Measurements from ENCODE around the gene NMUR2.

The NMUR2 gene, protein sequence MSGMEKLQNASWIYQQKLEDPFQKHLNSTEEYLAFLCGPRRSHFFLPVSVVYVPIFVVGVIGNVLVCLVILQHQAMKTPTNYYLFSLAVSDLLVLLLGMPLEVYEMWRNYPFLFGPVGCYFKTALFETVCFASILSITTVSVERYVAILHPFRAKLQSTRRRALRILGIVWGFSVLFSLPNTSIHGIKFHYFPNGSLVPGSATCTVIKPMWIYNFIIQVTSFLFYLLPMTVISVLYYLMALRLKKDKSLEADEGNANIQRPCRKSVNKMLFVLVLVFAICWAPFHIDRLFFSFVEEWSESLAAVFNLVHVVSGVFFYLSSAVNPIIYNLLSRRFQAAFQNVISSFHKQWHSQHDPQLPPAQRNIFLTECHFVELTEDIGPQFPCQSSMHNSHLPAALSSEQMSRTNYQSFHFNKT

DNA sequence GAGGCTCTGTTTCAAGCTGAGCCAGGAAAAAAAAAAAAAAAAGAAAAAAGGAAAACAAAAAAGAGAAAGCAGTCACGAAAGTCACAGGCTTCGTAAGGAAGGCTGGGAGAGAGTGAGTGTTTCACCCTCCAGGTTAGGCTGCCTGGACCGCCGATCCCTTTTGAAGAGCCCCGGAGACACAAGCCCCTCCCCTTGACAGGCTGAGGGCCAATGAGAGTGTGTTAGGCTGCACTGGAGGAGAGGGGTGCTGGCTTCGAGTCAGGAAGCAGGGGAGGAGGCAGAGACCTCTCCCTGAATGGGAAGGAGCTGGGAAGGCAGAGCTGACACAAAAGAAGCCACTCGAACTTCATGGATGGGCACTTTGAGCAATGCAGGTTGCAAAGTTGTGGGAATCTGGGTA, at the start of gene NMUR2:
Gene NMUR2 (minus strand): TSS at position 135 of the 400 bp plus-strand sequence. CDS start 166 bp downstream, outside the sequence.
- DNase-seq (ENCODE audit: low spot score), result no peak

DNA sequence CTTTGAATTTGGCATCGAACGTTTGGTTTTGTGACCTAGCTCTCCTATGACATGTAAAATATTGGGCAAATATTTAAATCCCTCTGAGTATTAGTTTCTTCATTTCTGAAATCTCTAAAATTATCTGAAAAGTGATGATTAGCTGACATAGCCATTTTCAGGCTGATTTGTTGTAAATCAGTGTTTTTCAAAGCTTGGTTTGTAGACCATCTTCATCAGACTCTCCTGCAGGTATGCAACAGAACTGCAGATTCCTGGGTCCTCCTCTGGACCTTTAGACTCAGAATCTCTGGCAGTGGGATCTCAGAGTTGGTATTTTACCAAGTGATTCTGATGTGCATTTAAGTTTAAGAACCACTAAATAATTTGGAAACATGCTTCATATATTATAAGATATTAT, 38.9 kb upstream of the NMUR2 start:
- no peak for DNase-seq (ENCODE audit: low spot score)

DNA sequence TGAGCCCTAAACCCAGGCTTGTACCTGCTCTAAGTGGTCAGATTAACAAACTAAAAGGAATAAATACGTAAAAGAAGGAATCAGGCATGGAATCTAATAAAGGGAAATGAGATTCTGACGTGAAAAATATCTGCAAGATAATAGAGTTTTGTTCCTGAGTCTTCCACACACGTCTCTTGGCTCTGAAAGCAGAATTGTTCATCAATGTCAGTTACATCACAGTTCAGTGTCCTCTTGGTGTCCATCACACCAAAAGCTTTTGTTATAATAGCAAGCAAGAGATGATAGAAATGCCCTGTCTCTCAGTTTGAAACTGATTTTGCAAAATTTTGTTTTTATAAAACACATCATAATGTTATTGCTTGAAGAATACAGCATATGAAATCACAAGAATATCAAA, 34.7 kb upstream of the NMUR2 start:
- peak; percentile 72 for DNase-seq (ENCODE audit: low spot score)

DNA sequence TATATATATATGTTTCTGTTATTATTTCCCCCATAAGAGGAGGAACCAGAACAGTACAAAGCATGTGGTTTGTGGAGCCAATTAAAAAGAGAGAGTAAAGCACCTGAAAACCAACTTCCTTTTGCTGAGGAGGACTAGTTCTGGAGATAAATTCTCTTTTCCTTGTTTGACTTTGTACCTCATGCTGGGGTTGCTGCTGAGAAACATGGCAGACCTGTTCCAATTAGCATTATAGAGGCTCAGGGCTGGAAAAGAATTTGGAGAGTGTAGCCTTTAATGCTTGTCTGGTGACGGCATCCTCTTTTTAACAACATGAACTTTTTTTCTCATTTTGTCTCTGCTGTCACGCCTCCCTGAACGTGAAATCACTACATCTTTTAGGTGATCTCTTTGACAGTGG, 32.8 kb upstream of the NMUR2 start:
- DNase-seq (ENCODE audit: low spot score), result no peak

DNA sequence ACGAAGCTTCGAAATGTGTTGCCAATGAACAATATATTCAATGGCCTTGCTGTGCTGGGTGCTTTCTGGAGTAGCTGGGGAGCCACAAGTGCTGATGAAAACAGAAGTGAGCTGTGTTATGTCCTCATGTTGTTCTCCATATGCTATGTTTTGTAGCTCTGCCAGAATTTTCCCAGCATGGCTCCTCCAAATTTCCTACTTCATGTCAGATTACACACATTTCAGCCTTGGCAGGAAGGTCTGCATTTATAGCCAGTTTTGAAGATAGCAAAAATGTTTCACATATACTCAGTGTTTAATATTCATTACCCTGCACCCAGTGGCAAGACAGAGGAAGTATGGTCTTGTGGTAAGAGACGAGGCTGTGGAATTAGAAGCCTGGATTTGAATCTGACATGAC, 22.6 kb upstream of the NMUR2 start:
- DNase-seq (ENCODE audit: low spot score), result peak; percentile 13

DNA sequence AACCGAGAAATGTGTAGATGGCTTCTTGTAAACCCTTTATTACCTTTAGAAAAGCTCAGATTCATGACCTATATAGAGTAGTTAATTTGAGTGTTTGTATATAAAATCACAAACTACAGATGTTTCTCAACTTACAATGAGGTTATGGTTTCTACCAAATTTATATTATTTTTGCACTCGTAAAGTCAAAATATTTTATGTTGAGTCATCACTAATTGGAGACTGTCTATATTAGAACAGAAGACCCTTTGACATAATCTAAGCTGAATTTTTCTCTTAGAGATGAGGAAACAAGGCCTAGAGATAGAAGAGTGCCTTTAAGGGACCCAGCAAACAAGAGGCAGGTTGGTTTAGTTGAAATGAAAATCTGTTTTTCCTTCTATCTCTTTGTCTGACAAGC, 20.0 kb upstream of the NMUR2 start:
- no peak for DNase-seq (ENCODE audit: low spot score)

DNA sequence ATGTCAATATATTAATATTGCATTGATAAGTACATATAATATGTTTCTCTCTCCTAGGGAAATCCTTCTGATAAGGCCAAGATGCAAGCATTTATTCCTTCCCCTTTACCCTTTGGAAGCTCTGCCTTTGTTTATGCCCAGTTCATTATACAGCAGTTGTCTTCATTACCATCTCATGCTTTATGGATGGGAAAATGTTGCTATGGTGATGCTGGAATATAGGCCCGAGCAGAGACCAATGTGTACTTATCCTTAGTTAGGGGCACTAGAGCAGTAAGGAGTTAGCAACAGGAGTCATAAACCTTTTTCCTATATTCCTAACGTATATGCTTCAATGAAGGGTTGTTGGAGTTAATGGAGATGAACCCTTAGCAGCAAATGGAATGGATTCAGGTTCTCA, 19.4 kb upstream of the NMUR2 start:
- DNase-seq (ENCODE audit: low spot score), result no peak

DNA sequence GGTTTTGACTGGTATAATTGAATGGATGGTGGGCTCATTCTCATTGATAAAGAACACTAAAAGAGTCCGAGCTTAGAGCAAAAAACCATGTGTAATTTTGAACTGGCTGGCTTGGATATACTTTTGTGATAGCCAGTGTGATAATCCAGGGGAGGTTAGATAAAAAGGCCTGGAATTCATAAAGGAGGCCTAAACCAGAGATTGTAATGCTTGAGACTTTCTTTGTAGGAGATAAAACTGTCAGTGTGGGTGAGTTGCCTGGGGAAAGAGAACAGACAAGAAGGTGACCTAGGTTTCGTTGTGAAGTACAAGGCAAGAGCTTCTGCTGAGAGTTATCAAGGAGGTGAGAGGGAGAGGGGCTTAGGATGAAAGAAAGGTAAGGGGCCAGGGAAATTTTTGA, 17.0 kb upstream of the NMUR2 start:
- DNase-seq (ENCODE audit: low spot score), result no peak

DNA sequence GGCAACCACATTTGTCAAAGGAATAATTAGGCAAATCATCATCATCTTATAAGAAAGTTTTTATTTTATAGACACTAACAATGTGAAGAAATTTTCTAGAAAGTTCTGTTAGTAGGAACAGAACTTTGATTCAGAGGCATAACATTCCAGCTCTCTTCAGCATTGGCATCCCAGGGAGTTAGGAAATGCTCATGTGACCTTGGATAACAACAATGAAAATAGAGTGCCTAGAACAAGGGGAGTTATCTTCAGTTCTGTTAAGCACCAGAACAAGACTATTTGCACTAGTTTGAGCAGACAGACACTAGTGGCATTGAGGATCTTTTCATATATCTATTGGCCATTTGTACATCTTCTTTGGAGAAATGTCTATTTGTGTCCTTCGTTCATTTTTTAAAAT, 7.0 kb upstream of the NMUR2 start:
- no peak for DNase-seq (ENCODE audit: low spot score)

DNA sequence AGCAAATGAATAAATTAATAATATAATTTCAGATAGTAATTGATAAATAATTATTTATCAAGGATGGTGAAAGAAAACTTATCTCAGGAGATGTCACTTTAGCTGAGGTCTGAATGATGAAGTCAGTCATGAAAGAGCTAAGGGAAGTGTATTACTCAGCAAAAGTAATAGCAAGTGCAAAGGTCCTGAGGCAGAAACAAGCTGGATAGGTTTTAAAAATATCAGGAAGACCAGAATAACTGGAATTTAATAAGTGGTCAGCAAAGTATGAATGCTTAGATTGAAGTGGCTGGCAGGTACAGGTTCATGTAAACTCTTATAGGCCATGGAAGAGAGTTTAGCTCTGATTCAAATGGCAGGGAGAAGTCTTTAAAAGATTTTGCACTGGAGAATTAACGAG, 1.0 kb upstream of the NMUR2 start:
- no peak for DNase-seq (ENCODE audit: low spot score)

DNA sequence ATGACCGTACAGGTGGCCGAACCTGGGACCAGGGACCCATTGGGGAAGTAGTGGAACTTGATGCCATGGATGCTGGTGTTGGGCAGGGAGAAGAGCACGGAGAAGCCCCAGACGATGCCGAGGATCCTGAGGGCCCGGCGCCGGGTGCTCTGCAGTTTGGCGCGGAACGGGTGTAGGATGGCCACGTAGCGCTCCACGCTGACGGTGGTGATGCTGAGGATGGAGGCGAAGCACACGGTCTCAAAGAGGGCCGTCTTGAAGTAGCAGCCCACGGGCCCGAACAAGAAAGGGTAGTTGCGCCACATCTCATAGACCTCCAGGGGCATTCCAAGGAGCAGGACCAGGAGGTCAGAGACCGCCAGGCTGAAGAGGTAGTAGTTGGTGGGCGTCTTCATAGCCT, 585 bp downstream of the NMUR2 start:
- DNase-seq (ENCODE audit: low spot score), result no peak

DNA sequence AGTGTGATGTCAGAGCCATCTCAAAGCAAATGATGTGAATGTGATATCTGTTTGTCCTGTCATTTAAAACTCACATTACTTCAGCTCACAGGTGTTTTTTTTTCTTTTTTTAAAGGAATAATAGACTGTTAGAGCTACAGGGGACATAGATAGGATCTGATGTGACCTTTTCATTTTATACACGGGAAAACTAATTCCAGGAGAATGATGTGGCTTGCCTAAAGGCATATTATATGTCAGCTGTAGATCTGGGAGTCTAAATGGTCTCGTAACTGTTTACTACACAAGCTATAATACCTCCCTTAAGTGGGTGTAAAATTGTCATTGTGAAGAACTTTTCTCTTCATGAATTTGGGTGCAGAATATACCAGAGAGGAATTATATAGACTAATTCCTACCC, 2.0 kb downstream of the NMUR2 start:
- DNase-seq (ENCODE audit: low spot score), result no peak

DNA sequence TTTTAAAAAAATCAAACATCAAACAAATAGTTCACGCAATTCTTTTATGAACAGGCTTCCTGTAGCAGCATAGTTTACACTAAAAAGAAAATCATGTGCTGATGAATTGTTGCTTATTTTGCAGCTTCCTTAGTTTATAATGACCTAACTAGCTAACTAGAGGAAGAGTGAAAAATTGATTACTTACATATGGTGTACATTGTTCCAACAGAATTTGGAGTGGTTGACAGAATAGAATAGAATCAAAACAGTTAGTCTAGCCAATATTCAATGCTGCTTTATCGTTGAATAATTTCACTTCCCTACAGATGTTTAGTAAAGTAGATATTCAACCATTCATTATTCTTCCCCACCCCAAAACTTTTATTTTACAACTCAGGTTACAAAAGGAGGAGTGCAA, 4.2 kb downstream of the NMUR2 start:
- no peak for DNase-seq (ENCODE audit: low spot score)

DNA sequence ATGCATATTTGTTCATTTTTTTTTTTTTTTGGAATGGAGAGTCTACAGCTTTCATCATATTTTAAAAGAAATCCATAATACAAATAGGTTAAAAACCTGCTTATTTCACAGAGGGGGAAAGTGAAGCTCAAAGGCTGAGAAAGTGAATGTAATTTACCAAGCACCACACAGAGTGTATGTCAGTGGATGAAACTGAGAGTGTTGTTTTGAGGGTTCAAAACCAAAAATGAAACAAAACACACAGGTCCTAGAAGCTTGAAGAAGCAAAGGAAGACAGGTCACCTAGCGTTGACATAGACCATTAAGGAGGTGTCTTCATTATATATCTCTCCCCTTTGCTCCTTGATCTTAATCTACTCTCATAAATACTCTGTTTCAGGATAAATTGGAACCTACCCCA, 7.5 kb downstream of the NMUR2 start:
- no peak for DNase-seq (ENCODE audit: low spot score)

DNA sequence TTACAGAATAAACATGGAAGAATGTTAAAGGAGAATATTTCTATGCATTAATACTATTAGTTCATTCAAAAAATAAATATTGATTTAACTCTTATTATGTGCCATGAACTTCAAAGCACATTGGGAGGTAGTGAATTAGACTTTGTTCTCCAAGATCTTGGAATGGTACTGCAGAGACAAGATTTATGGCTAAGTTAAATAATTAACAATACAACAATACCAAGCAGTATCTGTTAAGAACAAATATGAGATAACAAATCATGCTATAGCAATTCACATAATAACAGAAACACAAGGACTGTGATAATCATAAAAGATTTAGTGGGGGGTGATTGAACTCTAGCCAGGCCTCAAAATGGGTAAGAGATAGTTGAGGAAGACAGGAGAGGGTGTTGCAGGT, 11.6 kb downstream of the NMUR2 start:
- DNase-seq (ENCODE audit: low spot score), result no peak

DNA sequence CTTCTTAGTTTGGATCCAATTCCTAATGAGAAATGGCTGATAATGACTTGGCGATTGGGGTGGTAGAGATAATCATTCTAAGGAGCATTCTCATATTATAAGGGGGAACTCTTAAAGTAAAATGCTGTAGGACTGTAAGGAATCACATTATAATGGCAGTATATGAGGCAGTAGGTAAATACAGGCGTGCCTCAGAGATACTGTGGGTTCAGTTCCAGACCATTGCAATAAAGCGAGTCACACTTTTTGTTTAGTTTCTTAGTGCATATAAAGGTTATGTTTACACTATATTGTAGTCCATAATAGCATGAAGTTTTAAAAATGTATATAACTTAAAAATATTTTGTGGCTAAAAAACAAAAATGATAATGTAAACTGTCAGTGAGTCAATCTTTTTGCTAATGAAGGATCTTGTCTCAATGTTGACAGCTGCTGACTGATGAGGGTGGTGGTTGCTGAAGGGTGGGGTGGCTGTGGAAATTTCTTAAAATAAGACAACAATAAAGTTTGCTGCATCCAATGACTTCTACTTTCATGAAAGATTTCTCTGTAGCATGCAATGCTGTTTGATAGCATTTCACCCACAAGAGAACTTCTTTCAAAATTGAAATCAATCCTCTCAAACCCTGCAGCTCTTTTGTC, 15.8 kb downstream of the NMUR2 start:
- DNase-seq (ENCODE audit: low spot score), result no peak

DNA sequence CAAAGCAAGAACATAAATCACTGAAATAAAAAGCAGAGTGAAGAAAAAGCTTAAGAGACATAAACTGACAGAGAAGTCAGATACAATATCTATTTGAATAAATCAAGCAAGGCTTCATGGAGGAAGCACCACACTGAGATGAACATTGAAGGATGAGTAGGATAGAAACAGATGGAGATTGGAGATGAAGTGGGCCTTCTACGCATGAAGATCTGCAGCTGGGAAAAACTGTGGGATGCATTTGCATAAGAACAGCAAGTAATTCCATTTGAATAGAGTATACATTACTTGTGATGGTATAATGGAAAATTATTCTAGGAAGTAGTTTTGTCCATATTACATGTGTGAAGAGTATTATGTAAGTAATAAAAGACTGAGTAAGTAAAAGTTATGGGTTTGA, 16.5 kb downstream of the NMUR2 start:
- DNase-seq (ENCODE audit: low spot score), result no peak

DNA sequence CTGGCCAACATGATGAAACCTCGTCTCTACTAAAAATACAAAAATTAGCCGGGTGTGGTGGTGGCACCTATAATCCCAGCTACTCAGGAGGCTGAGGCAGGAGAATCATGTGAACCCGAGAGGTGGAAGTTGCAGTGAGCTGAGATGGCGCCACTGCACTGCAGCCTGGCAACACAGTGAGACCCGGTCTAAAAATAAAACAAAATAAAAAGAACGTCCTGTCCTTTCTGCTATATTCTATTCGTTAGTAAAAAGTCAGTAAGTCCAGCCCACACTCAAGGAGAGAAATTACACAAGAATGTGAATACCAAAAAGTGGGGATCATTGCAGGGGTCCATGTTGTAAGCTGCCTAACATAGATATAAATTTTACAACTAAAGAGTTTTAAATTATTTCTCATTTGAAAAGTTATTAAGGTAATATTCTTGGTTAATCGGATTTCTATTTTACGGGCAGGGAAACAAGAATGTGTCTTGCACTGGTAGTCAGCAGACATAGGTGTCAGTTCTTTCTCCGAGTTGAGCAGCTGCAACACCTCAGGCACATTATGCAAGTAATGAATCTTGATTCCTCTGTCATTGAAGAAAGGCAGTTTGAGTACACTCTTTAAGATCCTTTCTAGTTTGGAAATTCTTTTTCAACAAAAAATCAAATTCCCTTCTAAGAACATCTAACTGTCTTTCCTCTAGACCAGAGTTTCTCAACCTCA, 24.5 kb downstream of the NMUR2 start:
- no peak for DNase-seq (ENCODE audit: low spot score)

DNA sequence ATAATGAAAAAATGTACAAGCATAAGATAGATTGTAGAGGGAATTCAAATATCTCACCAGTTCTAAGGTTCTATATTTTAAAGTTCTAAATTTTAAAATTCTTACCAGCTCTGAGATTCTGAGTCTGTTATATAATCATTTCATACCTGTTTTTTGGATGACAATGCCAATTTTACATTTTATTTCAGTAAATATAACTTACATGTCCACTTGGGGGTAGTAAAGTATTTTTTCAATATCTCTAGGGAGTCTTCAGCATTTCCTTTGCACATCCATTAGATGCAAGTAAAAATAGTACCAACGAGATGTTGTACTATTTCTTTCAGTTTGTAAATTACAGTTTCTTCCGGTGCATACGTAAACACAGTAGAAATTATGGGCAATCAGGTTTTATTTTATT, 25.7 kb downstream of the NMUR2 start:
- no peak for DNase-seq (ENCODE audit: low spot score)

DNA sequence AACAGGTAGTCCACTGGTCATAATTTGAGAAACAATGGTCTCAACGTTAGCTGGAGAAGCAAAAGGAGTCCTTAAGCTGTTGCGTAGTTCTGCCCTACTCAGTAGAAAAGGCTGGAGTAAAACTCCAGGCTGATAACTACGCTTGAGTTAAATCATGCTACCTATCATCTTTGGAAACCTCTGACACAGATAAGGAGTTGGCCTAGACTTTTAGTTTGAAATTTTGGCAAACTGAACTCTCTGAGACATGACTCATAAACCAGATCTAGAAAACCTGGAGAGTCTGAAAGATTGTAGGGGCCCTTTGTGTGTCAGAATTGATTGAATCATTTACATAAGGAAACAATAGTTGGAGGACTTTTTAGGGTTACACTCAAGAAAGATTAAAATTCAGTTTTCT, 26.3 kb downstream of the NMUR2 start:
- DNase-seq (ENCODE audit: low spot score), result no peak

DNA sequence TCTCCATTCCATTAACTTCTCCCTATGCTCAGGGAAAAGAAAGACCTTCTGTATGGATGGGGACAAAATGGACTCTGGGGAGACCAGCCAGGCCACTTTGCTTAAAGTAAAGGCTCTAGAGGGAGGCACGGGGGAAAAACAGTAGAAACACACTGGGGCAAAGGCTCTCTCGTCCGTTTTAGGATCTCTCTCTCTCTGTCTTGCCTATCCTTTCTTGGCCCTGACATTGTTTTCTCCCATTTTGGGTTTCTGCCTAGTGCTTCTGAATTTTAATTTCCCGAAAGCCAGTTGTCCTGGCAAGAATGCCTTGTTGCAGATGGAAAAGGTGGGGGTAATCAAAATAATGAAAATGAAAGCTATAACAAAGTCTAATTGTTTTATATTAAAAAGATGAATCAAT, 28.2 kb downstream of the NMUR2 start:
- peak; percentile 34 for DNase-seq (ENCODE audit: low spot score)

DNA sequence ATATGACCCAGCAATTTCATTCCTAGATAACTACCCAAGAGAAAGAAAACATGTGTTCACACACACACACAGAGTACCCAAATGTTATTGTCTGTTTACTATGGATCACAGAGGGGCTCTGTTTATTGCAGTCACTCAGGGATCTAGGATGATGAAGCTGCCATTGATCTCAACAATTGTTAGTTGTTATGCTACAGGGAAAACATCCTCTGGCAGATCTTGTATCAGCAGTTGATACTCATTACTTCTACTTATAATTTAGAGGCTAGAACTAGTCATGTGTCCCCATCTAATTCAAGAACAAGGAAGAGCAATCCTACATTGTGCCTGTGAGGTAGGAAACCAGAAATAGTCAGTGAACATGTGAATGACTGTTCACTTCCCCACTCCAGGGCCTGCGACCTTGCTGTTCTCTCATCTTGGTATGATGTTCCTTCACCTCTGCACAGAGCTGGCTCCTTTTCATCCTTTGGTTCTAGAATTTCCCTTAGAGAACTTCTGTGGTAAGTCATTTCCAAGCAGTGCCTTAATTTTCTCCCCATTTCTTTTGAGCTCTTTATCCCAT, 30.3 kb downstream of the NMUR2 start:
- DNase-seq (ENCODE audit: low spot score), result peak; percentile 60

DNA sequence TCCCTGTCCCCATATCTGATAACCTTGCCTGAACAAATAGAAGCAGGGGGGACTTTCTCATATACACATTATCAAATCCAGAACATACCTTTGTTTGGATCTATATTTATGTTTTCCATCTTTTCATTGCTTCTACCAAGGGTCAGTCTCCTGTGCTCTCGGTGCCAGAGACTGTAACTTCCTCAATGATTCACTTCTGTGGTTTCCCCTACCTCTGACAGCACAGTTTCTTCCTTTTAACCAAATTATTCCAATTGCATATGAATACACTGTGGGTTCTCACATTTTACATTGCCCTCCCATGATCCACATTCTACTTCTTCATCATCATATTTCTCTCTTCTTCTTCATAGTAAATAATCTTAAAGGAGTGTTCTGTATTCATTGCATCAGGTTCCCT, 32.2 kb downstream of the NMUR2 start:
- no peak for DNase-seq (ENCODE audit: low spot score)
